ENCODE results near the gene LRG1. TPM values are rescaled to one million over a fixed set of nuclear protein-coding genes. Genes with fewer than 3 reads are reported as not detected.

The LRG1 gene
- polyA plus RNA-seq, 1 of the 3 experiments (the other 2 are of a cell fraction) = 0.12 TPM

GRCh38 chr19:4555657-4556561, 16.1 kb upstream of the LRG1 start:
- ChIA-PET CTCF (interaction anchor here (0.6 to 3.9 kb wide), 13 partner anchors 8 to 87 kb away, joined by 3 to 25 read pairs (median 4); partner anchors contain the start of gene PLIN5), POLR2A (no interaction called here)
- Histone ChIP-seq H3K4me2 (no peak overlapping the region), H3K79me2 (ENCODE audit: insufficient read depth) (no peaks in the 10 kb centered on the region), H3K27me3 (ENCODE audit: insufficient read depth) (no peaks in the 10 kb centered on the region; the same call in 1 of the 2 replicates), H3K9me3 (no peaks in the 10 kb centered on the region), H3F3A (replicated peaks; ENCODE audit: insufficient read depth) (peaks cover 14% of the 10 kb centered on the region), H3K9me2 (no peaks in the 10 kb centered on the region), H3K4me1 (ENCODE audit: control insufficient read depth in 1 of 2, insufficient read depth in 2 of 2, low read depth in 1 of 2, low read length in 1 of 2) (peaks cover 0 to 8% of the 10 kb centered on the region in 2 experiments; a peak in 1 of 4 replicates), H3K4me3 (ENCODE audit: low read depth in 2 of 2, low read length in 1 of 2) (peak overlapping the region in 1 of 2 experiments; percentile 1; a peak in 1 of 4 replicates), H3K27ac (ENCODE audit: low read depth in 2 of 2, low read length in 1 of 2) (no peak overlapping the region), H3K9ac (no peak overlapping the region), H2AFZ (ENCODE audit: low read depth) (no peak overlapping the region), H4K20me1 (ENCODE audit: insufficient read depth) (no peaks in the 10 kb centered on the region), H3K36me3 (replicated peaks in 1 of 2; ENCODE audit: control insufficient read depth in 1 of 2, insufficient read depth in 2 of 2, low read length in 1 of 2) (no peaks in the 10 kb centered on the region)
- WGBS (ENCODE audit: low lambda C conversion rate) = 28% methylated on average over 28 of the region's 43 CpGs
- TF ChIP-seq MXI1 (IDR thresholded peaks at IDR 0.05; ENCODE audit: low read depth, low read length) (no peak), RXRA (IDR thresholded peaks at IDR 0.05; ENCODE audit: borderline replicate concordance, low read depth) (no peak), TAF1 (IDR thresholded peaks at IDR 0.05; ENCODE audit: borderline replicate concordance, low read depth, low read length) (no peak), GABPA (IDR thresholded peaks at IDR 0.05; ENCODE audit: low read depth) (no peak), CHD2 (IDR thresholded peaks at IDR 0.05; ENCODE audit: low read length, partially characterized antibody) (no peak)
- peak; percentile 77 for DNase-seq

- ChIA-PET CTCF (interaction anchor here (1.3 to 3.9 kb wide), 5 partner anchors 12 to 82 kb away, joined by 3 to 25 read pairs (median 4); partner anchors contain the start of gene PLIN5), POLR2A (no interaction called here)
- 65% methylated on average over 7 of the region's 7 CpGs for WGBS (ENCODE audit: low lambda C conversion rate)
- no peak overlapping the region for H3K4me2 ChIP-seq
- H2AFZ ChIP-seq (ENCODE audit: low read depth) = no peak overlapping the region
- H3K27me3 ChIP-seq (ENCODE audit: insufficient read depth) = no peaks in the 10 kb centered on the region; the same call in 1 of the 2 replicates
- no peaks in the 10 kb centered on the region for H3K79me2 ChIP-seq (ENCODE audit: insufficient read depth)
- H3F3A ChIP-seq (replicated peaks; ENCODE audit: insufficient read depth) = peaks cover 14% of the 10 kb centered on the region
- no peak overlapping the region for H3K4me3 ChIP-seq (ENCODE audit: low read depth in 2 of 2, low read length in 1 of 2)
- H4K20me1 ChIP-seq (ENCODE audit: insufficient read depth) = no peaks in the 10 kb centered on the region
- no peaks in the 10 kb centered on the region for H3K36me3 ChIP-seq (replicated peaks in 1 of 2; ENCODE audit: control insufficient read depth in 1 of 2, insufficient read depth in 2 of 2, low read length in 1 of 2)
- no peaks in the 10 kb centered on the region for H3K9me3 ChIP-seq
- no peak for DNase-seq
- H3K4me1 ChIP-seq (ENCODE audit: control insufficient read depth in 1 of 2, insufficient read depth in 2 of 2, low read depth in 1 of 2, low read length in 1 of 2) = peaks cover 0 to 8% of the 10 kb centered on the region in 2 experiments; a peak in 1 of 4 replicates
- no peak overlapping the region for H3K27ac ChIP-seq (ENCODE audit: low read depth in 2 of 2, low read length in 1 of 2)
- no peaks in the 10 kb centered on the region for H3K9me2 ChIP-seq
- no peak overlapping the region for H3K9ac ChIP-seq
- no peak for TF ChIP-seq TAF1 (IDR thresholded peaks at IDR 0.05; ENCODE audit: borderline replicate concordance, low read depth, low read length)
- no peak for TF ChIP-seq NFIC (IDR thresholded peaks at IDR 0.05; ENCODE audit: borderline replicate concordance)
- no peak for TF ChIP-seq CHD2 (IDR thresholded peaks at IDR 0.05; ENCODE audit: low read length, partially characterized antibody)
- no peak for TF ChIP-seq EZH2phosphoT487 (IDR thresholded peaks at IDR 0.05; ENCODE audit: borderline replicate concordance, low read depth)
- no peak for TF ChIP-seq MEF2A (IDR thresholded peaks at IDR 0.05; ENCODE audit: borderline replicate concordance, low read depth)
- no peak for TF ChIP-seq FOXM1 (IDR thresholded peaks at IDR 0.05; ENCODE audit: low read depth)
- no peak for TF ChIP-seq MXI1 (IDR thresholded peaks at IDR 0.05; ENCODE audit: low read depth, low read length)
- TF ChIP-seq RAD21 (IDR thresholded peaks at IDR 0.05; ENCODE audit: low read length) = no peak
- TF ChIP-seq REST (IDR thresholded peaks at IDR 0.05; ENCODE audit: low read depth, low read length) = no peak
- TF ChIP-seq PBX3 (IDR thresholded peaks at IDR 0.05) = no peak
- TF ChIP-seq RFX5 (IDR thresholded peaks at IDR 0.05; ENCODE audit: low read length) = no peak
- TF ChIP-seq, protein P1, sequence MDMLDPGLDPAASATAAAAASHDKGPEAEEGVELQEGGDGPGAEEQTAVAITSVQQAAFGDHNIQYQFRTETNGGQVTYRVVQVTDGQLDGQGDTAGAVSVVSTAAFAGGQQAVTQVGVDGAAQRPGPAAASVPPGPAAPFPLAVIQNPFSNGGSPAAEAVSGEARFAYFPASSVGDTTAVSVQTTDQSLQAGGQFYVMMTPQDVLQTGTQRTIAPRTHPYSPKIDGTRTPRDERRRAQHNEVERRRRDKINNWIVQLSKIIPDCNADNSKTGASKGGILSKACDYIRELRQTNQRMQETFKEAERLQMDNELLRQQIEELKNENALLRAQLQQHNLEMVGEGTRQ (IDR thresholded peaks at IDR 0.05; ENCODE audit: borderline replicate concordance, low read depth, low read length) = no peak
- TF ChIP-seq CTCF (IDR thresholded peaks at IDR 0.05) = no peak
- no peak for TF ChIP-seq EP300 (IDR thresholded peaks at IDR 0.05; ENCODE audit: borderline replicate concordance in 1 of 2, low read depth in 1 of 2, low read length in 1 of 2)
- no peak for TF ChIP-seq TEAD4 (IDR thresholded peaks at IDR 0.05; ENCODE audit: borderline replicate concordance, insufficient read depth)
- TF ChIP-seq RXRA (IDR thresholded peaks at IDR 0.05; ENCODE audit: borderline replicate concordance, low read depth) = no peak
Measured at GRCh38 chr19:4554717-4555116, 14.9 kb upstream of the LRG1 start.

All from SK-N-SH (cell line).